HUDEP-2 (cell line): ENCODE results near the gene MOSMO.
"Not testable (repeated sequence)": the region's sequence is repeated elsewhere in the genome, so short reads cannot be mapped to it uniquely, and the experiment has no call there.

Source experiments
- DNase-seq, 76 experiments: peaks; one replicate each; lab custom pipeline; 2025; ENCODE audit not compliant: unreplicated experiment in 76 of 76; lab: John Stamatoyannopoulos, UW

MOSMO gene

DNA sequence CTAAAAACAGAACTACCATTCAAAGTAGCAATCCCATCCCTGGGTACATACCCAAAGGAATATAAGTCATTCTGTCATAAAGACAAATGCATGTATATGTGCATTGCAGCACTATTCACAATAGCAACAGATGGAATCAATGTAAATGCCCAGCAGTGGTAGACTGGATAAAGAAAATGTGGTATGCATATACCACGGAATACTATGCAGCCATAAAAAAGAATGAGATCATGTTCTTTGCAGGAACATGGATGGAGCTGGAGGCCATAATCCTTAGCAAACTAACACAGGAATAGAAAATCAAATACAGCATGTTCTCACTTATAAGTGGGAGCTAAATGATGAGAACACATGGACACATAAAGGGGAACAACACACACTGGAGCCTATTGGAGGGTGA, 120.6 kb downstream of the MOSMO start:
- not testable (repeated sequence) for DNase-seq

DNA sequence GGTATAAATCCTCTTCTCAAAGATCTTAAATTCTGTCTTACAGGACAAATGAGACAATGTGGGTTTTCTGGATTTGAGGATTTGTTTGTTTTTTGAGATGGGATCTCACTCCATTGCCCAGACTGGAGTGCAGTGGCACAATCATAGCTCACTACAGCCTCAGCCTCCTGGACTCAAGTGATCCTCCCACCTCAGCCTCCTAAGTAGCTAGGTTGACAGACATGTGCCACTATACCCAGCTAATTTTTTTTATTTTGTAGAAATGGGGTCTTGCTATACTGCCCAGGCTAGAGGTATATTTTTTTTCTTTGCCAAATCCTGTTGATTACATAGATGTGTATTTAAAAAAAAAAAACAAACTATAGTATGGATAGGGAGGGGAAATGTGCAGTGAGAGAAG, 122.6 kb downstream of the MOSMO start:
- no peak for DNase-seq

DNA sequence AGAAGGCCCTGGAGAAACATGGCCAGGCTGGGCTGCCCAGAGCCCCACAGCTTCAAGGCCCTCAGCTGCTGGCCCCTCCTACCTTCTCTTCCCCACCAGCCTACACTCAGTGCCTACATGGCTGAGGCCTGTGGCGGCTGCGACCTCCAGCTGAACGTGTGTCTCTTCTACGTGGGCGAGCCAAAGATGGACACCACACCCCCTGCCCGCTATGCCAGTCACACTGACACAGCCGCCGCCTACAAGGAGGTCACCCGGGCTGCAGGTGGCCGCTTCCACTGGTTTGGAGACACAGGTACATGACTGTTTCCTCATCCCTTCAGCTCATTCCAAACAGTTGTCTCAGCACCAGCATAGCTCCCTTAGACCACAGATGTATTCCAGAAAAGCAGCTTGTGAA, 124.9 kb downstream of the MOSMO start:
- no peak for DNase-seq
